ENCODE results near the gene ASCC3.

The ASCC3 gene

DNA sequence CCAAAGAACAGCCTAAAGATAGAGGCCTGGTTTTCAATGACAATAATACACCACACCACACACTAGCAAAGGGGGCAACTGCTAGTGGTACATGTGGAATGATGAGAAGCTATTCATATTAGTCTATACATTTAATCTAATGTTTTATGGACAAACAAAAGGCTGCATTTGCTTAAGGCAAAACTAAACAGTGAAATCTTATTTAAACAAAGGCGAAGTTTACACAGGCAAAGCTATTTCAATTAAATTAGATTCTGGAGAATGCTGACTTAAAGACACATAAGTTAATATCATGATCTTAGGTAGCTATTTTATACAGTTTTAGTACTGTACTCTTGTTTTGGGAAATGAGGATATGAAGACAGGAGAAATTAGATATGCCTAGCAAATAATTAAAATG, 362.5 kb downstream of the ASCC3 start:
- peaks cover 7% of the 10 kb centered on the region; the same call in 1 of the 2 replicates for H3K36me3 ChIP-seq (ENCODE audit: control insufficient read depth, low read length)

DNA sequence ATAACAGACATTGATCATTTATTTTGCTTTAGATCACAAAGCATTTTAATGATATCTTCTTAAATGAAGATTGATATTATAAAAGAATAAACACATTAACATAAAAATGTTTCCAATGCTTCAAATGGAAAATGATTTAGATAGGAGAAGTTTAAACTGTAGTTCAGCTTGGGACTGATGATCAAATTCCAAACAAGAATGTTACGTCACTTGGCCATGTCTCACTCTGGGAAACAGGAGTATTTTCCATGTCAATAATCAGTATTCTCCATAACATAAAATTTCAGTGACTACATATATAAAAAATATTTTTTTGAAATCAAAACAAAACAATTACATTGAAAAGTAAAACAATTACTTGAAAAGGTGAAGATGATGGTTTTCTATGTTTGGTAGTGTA, 363.5 kb downstream of the ASCC3 start:
- Histone ChIP-seq H3K9me3 (ENCODE audit: control insufficient read depth, insufficient read depth, low read length) (no peaks in the 10 kb centered on the region), H3K27ac (ENCODE audit: low read depth, low read length) (no peak overlapping the region), H4K20me1 (ENCODE audit: control insufficient read depth, insufficient read depth, low read depth, low read length) (no peaks in the 10 kb centered on the region), H3K4me1 (ENCODE audit: control insufficient read depth, low read length) (no peaks in the 10 kb centered on the region), H3K4me3 (ENCODE audit: low read length) (no peak overlapping the region), H3K27me3 (ENCODE audit: control insufficient read depth, low read length) (no peaks in the 10 kb centered on the region), H3K79me2 (ENCODE audit: control insufficient read depth, low read length) (no peaks in the 10 kb centered on the region), H3K4me2 (ENCODE audit: low read length) (no peak overlapping the region), H3F3A (ENCODE audit: control insufficient read depth, insufficient read depth) (no peaks in the 10 kb centered on the region), H3K36me3 (ENCODE audit: control insufficient read depth, low read length) (peaks cover 7% of the 10 kb centered on the region; the same call in 1 of the 2 replicates), H3K9me2 (replicated peaks; ENCODE audit: control insufficient read depth, low read length) (no peaks in the 10 kb centered on the region)
- no peak for TF ChIP-seq CTCF (IDR thresholded peaks at IDR 0.05; ENCODE audit: low read depth, low read length, poor library complexity, severe bottlenecking)
- no peak for TF ChIP-seq EZH2phosphoT487 (IDR thresholded peaks at IDR 0.05; ENCODE audit: borderline replicate concordance, low read length)

More for the DNA sequence above, 362.5 kb downstream of the ASCC3 start:
- H3K9me2 ChIP-seq (replicated peaks; ENCODE audit: control insufficient read depth, low read length), result no peaks in the 10 kb centered on the region
- H3K9me3 ChIP-seq (ENCODE audit: control insufficient read depth, insufficient read depth, low read length), result no peaks in the 10 kb centered on the region
- H4K20me1 ChIP-seq (ENCODE audit: control insufficient read depth, insufficient read depth, low read depth, low read length), result no peaks in the 10 kb centered on the region
- H3K27me3 ChIP-seq (ENCODE audit: control insufficient read depth, low read length), result no peaks in the 10 kb centered on the region
- no peak overlapping the region for H3K4me2 ChIP-seq (ENCODE audit: low read length)
- H3K27ac ChIP-seq (ENCODE audit: low read depth, low read length), result no peak overlapping the region
- H3F3A ChIP-seq (ENCODE audit: control insufficient read depth, insufficient read depth), result no peaks in the 10 kb centered on the region
- H3K4me1 ChIP-seq (ENCODE audit: control insufficient read depth, low read length), result no peaks in the 10 kb centered on the region
- H3K4me3 ChIP-seq (ENCODE audit: low read length), result no peak overlapping the region
- TF ChIP-seq EZH2phosphoT487 (IDR thresholded peaks at IDR 0.05; ENCODE audit: borderline replicate concordance, low read length), result no peak
- no peak for TF ChIP-seq CTCF (IDR thresholded peaks at IDR 0.05; ENCODE audit: low read depth, low read length, poor library complexity, severe bottlenecking)
- no peaks in the 10 kb centered on the region for H3K79me2 ChIP-seq (ENCODE audit: control insufficient read depth, low read length)

- Histone ChIP-seq H3K36me3 (ENCODE audit: control insufficient read depth, low read length) (peaks cover 12% of the 10 kb centered on the region; the same call in 1 of the 2 replicates), H4K20me1 (ENCODE audit: control insufficient read depth, insufficient read depth, low read depth, low read length) (no peaks in the 10 kb centered on the region)
These were observed 364.0 kb downstream of the ASCC3 start for GRCh38 chr6:100517106-100517505.

More at GRCh38 chr6:100517106-100517505, 364.0 kb downstream of the ASCC3 start:
- no peaks in the 10 kb centered on the region for H3K9me3 ChIP-seq (ENCODE audit: control insufficient read depth, insufficient read depth, low read length)
- H3K79me2 ChIP-seq (ENCODE audit: control insufficient read depth, low read length), result no peaks in the 10 kb centered on the region
- no peak overlapping the region for H3K4me2 ChIP-seq (ENCODE audit: low read length)
- H3F3A ChIP-seq (ENCODE audit: control insufficient read depth, insufficient read depth), result no peaks in the 10 kb centered on the region
- H3K4me1 ChIP-seq (ENCODE audit: control insufficient read depth, low read length), result no peaks in the 10 kb centered on the region
- H3K27ac ChIP-seq (ENCODE audit: low read depth, low read length), result no peak overlapping the region
- H3K9me2 ChIP-seq (replicated peaks; ENCODE audit: control insufficient read depth, low read length), result no peaks in the 10 kb centered on the region
- H3K27me3 ChIP-seq (ENCODE audit: control insufficient read depth, low read length), result no peaks in the 10 kb centered on the region
- no peak overlapping the region for H3K4me3 ChIP-seq (ENCODE audit: low read length)
- TF ChIP-seq CTCF (IDR thresholded peaks at IDR 0.05; ENCODE audit: low read depth, low read length, poor library complexity, severe bottlenecking), result no peak
- no peak for TF ChIP-seq EZH2phosphoT487 (IDR thresholded peaks at IDR 0.05; ENCODE audit: borderline replicate concordance, low read length)

Measured in DOHH2 (cell line).